HL-60 (cell line): ENCODE data around the gene TUBG2.

Source experiments
- CTCF ChIP-seq: IDR thresholded peaks from one replicate; pipeline ENCODE4 v1.5.1; 2011; ENCODE audit warnings: low read length, control low read depth, inconsistent platforms; ENCODE audit not compliant: insufficient read depth
- POLR2AphosphoS5 ChIP-seq: IDR thresholded peaks from 2 replicates; pipeline ENCODE4 v1.6.1; 2012; ENCODE audit warnings: low read depth

GRCh38 chr17:42629411-42630009 lies 29.6 kb upstream of the TUBG2 start:
- TF ChIP-seq CTCF, result no peak
- no peak for TF ChIP-seq POLR2AphosphoS5
